ENCODE results near the gene CABP2. TPM values are rescaled to one million over a fixed set of nuclear protein-coding genes. Genes with fewer than 3 reads are reported as not detected.
A peak's percentile ranks its signal among the peaks of the same experiment; 100 is the strongest.
"Not testable (repeated sequence)": the region's sequence is repeated elsewhere in the genome, so short reads cannot be mapped to it uniquely, and the experiment has no call there.

Gene CABP2
- total RNA-seq, 1 donor from 2014 or later: not detected

GRCh38 chr11:67538823-67539505, 15.7 kb upstream of the CABP2 start:
- DNase-seq (ENCODE audit: low spot score): no peak

GRCh38 chr11:67538306-67538705, 15.1 kb upstream of the CABP2 start:
- DNase-seq (ENCODE audit: low spot score): no peak

GRCh38 chr11:67535561-67535960, 12.3 kb upstream of the CABP2 start:
- no peak for DNase-seq (ENCODE audit: low spot score)

DNA sequence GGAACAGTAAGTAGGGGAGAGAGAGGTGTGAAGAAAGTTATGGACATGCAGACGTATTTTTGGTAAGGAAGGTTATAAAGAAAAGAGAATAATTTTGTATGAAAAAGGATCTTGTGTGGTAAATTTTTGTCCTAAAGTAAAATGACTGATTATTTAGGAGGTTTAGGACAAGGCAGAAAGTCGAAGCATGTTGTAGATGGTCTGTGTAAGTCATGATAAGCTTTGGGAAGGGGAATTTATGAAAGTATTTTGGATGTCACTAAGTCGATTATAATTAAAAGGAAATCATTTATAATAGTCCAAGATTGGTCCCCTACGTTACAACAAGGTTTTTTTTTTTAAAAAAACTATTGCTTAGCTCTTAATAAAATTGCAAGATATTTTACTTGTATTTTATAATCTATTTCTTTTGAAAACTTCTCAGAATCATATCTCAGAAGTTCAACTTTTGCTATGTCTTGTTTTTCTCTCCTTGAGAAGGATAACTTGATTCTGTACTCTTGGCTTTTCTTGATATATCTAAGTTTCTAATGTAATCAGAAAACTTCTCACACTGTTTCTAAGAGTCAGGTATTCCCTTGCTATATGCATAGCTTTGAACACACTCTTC, 10.9 kb upstream of the CABP2 start:
- no peak for DNase-seq (ENCODE audit: low spot score)

GRCh38 chr11:67532889-67533288, 9.6 kb upstream of the CABP2 start:
- no peak for DNase-seq (ENCODE audit: low spot score)

DNA sequence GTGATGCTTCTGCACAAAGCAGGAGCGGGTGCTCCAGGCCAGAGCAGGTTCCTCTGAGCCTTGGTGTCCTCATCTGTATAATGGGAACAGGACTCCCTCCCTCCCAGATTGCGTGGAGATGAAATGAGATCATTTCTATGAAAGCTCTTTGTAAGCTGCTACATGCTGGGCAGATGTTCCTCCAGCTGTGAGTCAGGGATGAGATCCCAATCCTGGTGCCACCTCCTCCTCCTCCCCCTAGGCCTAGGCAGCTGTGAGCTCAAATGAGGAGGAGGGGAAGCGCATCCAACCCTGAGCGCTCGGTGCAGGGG, 7.0 kb upstream of the CABP2 start:
- DNase-seq (ENCODE audit: low spot score): no peak

DNA sequence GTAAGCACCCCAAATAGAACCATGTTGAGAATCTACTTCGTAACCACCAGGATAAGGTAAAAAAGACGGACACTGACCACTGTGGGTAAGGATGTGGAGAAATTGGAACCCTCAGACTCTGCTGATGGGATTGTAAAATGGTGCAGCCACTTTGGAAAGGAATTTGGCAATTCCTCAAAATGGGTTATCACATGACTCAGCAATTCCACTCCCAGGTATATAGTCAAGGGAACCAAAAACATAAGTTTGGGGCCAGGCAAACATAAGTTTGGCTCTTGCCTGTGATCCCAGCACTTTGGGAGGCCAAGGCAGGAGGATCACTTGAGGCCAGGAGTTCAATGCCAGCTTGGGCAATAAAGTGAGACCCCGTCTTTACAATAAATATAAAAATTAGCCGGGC, 5.1 kb upstream of the CABP2 start:
- no peak for DNase-seq (ENCODE audit: low spot score)

- DNase-seq (ENCODE audit: low spot score): no peak
These were observed 2.2 kb upstream of the CABP2 start for GRCh38 chr11:67525275-67525976.

- DNase-seq (ENCODE audit: low spot score): no peak
These were observed 1.2 kb upstream of the CABP2 start for GRCh38 chr11:67524480-67524808.

- DNase-seq (ENCODE audit: low spot score): no peak
These were observed 572 bp upstream of the CABP2 start for GRCh38 chr11:67523556-67524479.

DNA sequence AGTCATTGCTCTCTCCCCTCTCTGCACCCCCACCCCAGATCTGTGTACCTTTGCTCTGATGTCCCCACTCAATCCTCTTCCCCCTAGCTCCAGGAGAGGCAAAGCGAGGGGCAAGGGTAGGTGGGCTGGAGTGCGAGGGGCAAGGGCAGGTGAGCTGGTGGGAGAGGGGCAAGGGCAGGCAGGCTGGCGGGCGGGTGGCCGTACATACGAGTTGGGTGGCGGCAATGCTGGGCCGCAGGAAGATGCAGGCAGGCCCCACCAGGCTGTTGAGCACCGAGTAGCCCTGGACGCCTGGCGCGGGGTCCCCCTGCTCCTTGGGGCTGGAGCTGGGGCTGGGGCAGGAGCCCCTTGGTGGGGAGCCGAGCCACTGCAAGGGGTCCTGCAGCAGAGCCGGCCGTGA, 908 bp downstream of the CABP2 start:
- DNase-seq (ENCODE audit: low spot score): no peak

- no peak for DNase-seq (ENCODE audit: low spot score)
These were observed 1.3 kb downstream of the CABP2 start for GRCh38 chr11:67521924-67522323.

GRCh38 chr11:67520856-67521824, 2.1 kb downstream of the CABP2 start:
- no peak for DNase-seq (ENCODE audit: low spot score)

GRCh38 chr11:67519726-67520125, 3.5 kb downstream of the CABP2 start:
- no peak for DNase-seq (ENCODE audit: low spot score)

DNA sequence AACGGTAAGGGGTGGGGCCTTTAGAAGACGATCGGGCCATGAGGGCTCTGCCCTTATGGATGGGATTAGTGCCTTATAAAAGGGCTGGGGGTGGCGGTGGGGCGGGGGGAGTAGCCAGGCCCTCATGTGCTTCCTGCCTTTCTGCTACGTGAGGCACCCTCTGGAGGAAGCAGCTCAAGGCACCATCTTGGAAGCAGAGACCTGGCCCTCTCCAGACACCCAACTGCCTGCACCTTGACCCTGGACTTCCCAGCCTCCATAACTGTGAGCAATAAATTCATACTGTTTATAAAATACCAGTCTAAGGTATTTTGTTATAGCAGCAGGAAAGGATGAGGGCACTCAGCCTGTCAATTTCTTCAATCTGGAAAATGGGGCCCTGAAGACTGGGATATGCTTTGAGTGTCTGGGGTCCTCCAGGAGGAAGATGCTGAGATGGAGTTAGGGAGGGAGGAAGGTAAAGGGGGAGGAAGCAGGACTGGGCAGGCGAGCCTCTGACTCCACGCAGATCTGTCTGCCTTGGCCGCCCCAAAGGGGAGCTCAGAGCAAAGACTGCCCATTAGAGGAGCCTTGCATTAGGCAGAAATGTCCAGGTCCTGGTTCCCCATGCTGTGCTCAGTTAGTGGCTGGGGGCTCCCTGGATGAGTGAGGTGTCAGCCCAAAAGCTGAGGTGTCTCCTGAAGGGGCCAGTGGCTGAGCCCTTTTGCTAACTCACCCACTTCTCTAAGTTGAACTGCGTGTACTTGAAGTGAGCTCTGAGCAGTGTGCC, 5.3 kb downstream of the CABP2 start:
- no peak for DNase-seq (ENCODE audit: low spot score)

DNA sequence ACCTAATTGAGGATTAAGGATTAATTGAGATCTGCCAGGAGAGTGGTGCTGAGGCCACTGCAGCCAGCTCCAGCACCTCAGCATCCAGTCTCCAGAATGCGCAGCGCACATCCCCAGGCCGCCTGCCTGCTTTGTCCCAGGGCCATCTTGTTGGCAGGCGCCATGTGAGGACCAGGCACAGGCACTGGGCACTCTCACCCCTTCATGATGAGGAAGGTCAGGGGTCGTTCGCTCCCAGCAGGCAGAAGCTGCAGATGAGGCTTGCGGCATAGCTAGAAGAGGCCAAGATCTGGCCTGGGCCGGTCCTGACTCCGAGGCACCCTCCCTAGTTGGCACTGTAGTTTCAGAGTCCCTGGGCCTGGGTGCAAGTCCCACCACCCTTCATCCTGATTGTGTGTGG, 6.4 kb downstream of the CABP2 start:
- DNase-seq (ENCODE audit: low spot score): no peak

DNA sequence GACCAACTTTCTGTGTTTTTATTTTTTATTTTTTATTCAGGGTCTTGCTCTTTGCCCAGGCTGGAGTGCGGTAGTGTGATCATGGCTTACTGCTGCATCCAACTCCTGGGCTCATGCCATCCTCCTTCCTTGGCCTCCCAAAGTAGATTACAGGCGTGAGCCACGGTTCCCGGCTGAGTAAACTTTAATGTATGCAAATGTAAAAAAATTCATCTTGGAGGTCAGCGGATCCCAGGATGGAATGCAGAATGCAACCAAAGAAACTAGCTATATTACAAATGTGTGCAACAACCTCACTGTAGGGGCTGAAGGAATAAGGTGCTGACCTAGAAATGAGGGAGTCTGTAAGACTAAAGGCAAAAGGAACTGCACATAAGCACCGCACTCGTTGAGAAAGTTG, 9.1 kb downstream of the CABP2 start:
- DNase-seq (ENCODE audit: low spot score): no peak

DNA sequence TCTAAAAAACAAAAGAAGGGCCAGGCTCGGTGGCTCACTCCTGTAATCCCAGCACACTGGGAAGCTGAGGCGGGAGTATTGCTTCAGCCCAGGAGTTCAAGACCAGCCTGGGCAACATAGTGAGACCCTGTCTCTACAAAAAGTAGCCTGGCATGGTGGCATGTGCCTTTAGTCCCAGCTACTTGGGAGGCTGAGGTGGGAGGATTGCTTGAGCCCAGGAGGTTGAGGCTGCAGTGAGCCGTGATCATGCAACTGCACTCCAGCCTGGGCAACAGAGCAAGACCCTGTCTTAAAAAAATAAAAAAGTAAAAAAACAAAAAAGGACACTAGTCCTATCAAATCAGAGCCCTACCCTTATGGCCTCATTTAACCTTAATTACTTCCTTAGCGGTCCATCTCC, 11.7 kb downstream of the CABP2 start:
- not testable (repeated sequence) for DNase-seq (ENCODE audit: low spot score)

DNA sequence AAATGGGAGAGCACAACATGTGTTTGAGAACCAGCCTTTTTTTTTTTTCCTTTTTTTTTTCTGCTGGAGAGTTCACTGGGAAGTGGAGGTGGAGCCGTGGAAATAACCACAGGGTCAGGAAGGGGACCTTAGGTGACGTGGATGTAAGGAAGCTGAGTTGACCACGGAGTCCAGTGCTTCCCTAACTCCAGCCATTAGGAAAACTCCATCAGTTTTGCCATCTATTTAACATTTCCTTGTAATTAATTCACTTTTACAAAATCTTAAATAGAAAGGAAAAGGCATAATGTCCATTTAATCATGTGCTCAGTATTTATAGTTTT, 13.3 kb downstream of the CABP2 start:
- no peak for DNase-seq (ENCODE audit: low spot score)

GRCh38 chr11:67508486-67509121, 14.6 kb downstream of the CABP2 start:
- DNase-seq (ENCODE audit: low spot score): peak; percentile 98

Measured in mucosa of gallbladder (tissue), 1 donor.